HCT116 (cell line): ENCODE data around the gene NSF. TPM values are rescaled to one million over a fixed set of nuclear protein-coding genes. Genes with fewer than 3 reads are reported as not detected.

Experiments used
- ATAC-seq: fragments of 200-7000 bp; cut with Tn5 transposase; 2 replicates; pipeline ENCODE4 v1.9.1; 2020; ENCODE audit warnings: mild to moderate bottlenecking, moderate library complexity
- BruUV-seq: library from RNA; stranded (reverse); fragments of 400-500 nt; replicated peaks from 2 replicates; lab custom pipeline; 2021; lab: Mats Ljungman, UMichigan
- CTCF ChIA-PET: fragments of 300-600 bp; sonication (Branson Sonifier 250); formaldehyde crosslinking; loops from one replicate; lab custom pipeline; 2021; ENCODE audit warnings: antibody characterized with exemption; lab: Charles Lee
- POLR2A ChIA-PET: fragments of 300-600, 350-600 bp; sonication (Branson Sonifier 250); formaldehyde crosslinking; loops from one replicate; lab custom pipeline; 2021; ENCODE audit warnings: antibody characterized with exemption; lab: Charles Lee
- RAD21 ChIA-PET, 2 experiments: fragments of 300-600 bp; sonication (Branson Sonifier 250); formaldehyde crosslinking; loops; one replicate each; lab custom pipeline; 2023; ENCODE audit warnings: low total read pairs in 2 of 2; ENCODE audit not compliant: uncharacterized antibody in 2 of 2, unreplicated experiment in 2 of 2, low non-redundant PET in 1 of 2; lab: Charles Lee
- DNase-seq: peaks from one replicate; pipeline ENCODE4 v3.0.0-alpha.2; 2010; ENCODE audit warnings: low read depth, low spot score
- H2AFZ ChIP-seq: fragments of 200-600 bp; shearing (Covaris generic), sonication (generic); 2 replicates; pipeline ENCODE4 v1.6.1; 2017; ENCODE audit warnings: low read depth, mixed run types, mixed read lengths, antibody characterized with exemption, low read length; ENCODE audit not compliant: poor library complexity, severe bottlenecking
- H3K27ac ChIP-seq: 2 replicates; pipeline ENCODE4 v1.5.1; 2012; ENCODE audit warnings: low read depth, low read length
- H3K27me3 ChIP-seq: fragments of 200-600 bp; sonication (generic); 2 replicates; pipeline ENCODE4 v1.6.1; 2016; ENCODE audit warnings: mixed run types, low read length, mixed read lengths; ENCODE audit not compliant: insufficient read depth
- H3K36me3 ChIP-seq, 2 experiments: fragments of 200-500 bp in 1 of 2; fragments of 200-600 bp in 1 of 2; sonication (Bioruptor generic) in 1 of 2; sonication (generic) in 1 of 2; 2 replicates each; pipeline versions ENCODE4 v1.5.1 to v1.6.1; 2014 to 2016; ENCODE audit warnings: low read length in 2 of 2, inconsistent platforms in 1 of 2, mixed read lengths in 1 of 2, mixed run types in 1 of 2; ENCODE audit not compliant: insufficient read depth in 2 of 2, control insufficient read depth in 1 of 2
- H3K4me1 ChIP-seq, 2 experiments: fragments of 200-600 bp in 1 of 2; sonication (generic) in 1 of 2; 2 replicates each; pipeline versions ENCODE4 v1.5.1 to v1.6.1; 2012 to 2017; ENCODE audit warnings: low read length in 2 of 2, inconsistent platforms in 1 of 2, mild to moderate bottlenecking in 1 of 2, mixed read lengths in 1 of 2, mixed run types in 1 of 2, moderate library complexity in 1 of 2; ENCODE audit not compliant: insufficient read depth in 2 of 2, control insufficient read depth in 1 of 2
- H3K4me2 ChIP-seq: fragments of 200-600 bp; sonication (generic); 2 replicates; pipeline ENCODE4 v1.6.1; 2017; ENCODE audit warnings: mixed run types, low read length, mixed read lengths
- H3K4me3 ChIP-seq, 2 experiments: fragments of 200-600 bp in 1 of 2; sonication (generic) in 1 of 2; replicated peaks in 1 of 2; 2 replicates each; pipeline ENCODE4 v1.5.1; 2011 to 2016; ENCODE audit warnings: low read length in 2 of 2, control low read depth in 1 of 2, low read depth in 1 of 2, mild to moderate bottlenecking in 1 of 2, mixed read lengths in 1 of 2, mixed run types in 1 of 2
- H3K79me2 ChIP-seq: fragments of 200-600 bp; sonication (generic); 2 replicates; pipeline ENCODE4 v1.6.1; 2017; ENCODE audit warnings: mild to moderate bottlenecking, mixed run types, low read length, moderate library complexity, mixed read lengths; ENCODE audit not compliant: insufficient read depth
- H3K9ac ChIP-seq: fragments of 200-600 bp; sonication (generic); 2 replicates; pipeline ENCODE4 v1.6.1; 2016; ENCODE audit warnings: low read length, mixed read lengths
- H3K9me2 ChIP-seq: fragments of 200-600 bp; sonication (generic), shearing (Covaris generic); 2 replicates; pipeline ENCODE4 v1.6.1; 2017; ENCODE audit warnings: mixed run types, mild to moderate bottlenecking, moderate library complexity; ENCODE audit not compliant: insufficient read depth
- H3K9me3 ChIP-seq, 2 experiments: fragments of 200-500 bp in 1 of 2; fragments of 200-600 bp in 1 of 2; sonication (Bioruptor generic) in 1 of 2; sonication (generic) in 1 of 2; 2 replicates each; pipeline ENCODE4 v1.6.1; 2014 to 2017; ENCODE audit warnings: low read length in 2 of 2, mixed read lengths in 2 of 2, inconsistent platforms in 1 of 2, low read depth in 1 of 2, mild to moderate bottlenecking in 1 of 2, mixed run types in 1 of 2, moderate library complexity in 1 of 2; ENCODE audit not compliant: control insufficient read depth in 1 of 2, insufficient read depth in 1 of 2
- H4K20me1 ChIP-seq: fragments of 200-600 bp; sonication (generic), shearing (Covaris generic); 2 replicates; pipeline ENCODE4 v1.6.1; 2017; ENCODE audit warnings: mixed run types, mild to moderate bottlenecking, moderate library complexity; ENCODE audit not compliant: insufficient read depth
- ATF3 ChIP-seq: IDR thresholded peaks from 2 replicates; pipeline ENCODE4 v1.6.1; 2012
- CBX3 ChIP-seq: IDR thresholded peaks from 2 replicates; pipeline ENCODE4 v1.6.1; 2012; ENCODE audit warnings: low read depth
- EZH2 ChIP-seq: fragments of 200-600 bp; sonication (generic); IDR thresholded peaks from 2 replicates; pipeline ENCODE4 v1.6.1; 2017; ENCODE audit warnings: antibody characterized with exemption, mixed run types
- POLR2A ChIP-seq: IDR thresholded peaks from 2 replicates; pipeline ENCODE4 v1.7.0; 2011; ENCODE audit warnings: borderline replicate concordance; ENCODE audit not compliant: insufficient read depth, insufficient read length; ENCODE audit errors: extremely low read depth
- POLR2AphosphoS5 ChIP-seq: IDR thresholded peaks from 2 replicates; pipeline ENCODE4 v1.6.1; 2011; ENCODE audit warnings: mild to moderate bottlenecking, low read depth, low read length, moderate library complexity
- REST ChIP-seq: IDR thresholded peaks from 2 replicates; pipeline ENCODE4 v1.6.1; 2012; ENCODE audit warnings: low read depth
- SP1 ChIP-seq: IDR thresholded peaks from 2 replicates; pipeline ENCODE4 v1.6.1; 2012; ENCODE audit warnings: low read depth
- YY1 ChIP-seq: IDR thresholded peaks from 2 replicates; pipeline ENCODE4 v1.6.1; 2011; ENCODE audit warnings: low read length, low read depth, moderate library complexity, mild to moderate bottlenecking; ENCODE audit not compliant: insufficient replicate concordance; ENCODE audit errors: extremely low read depth
- ZFX ChIP-seq: fragments of 450-650 bp; IDR thresholded peaks from 2 replicates; pipeline ENCODE4 v1.6.1; 2017
- intact Hi-C: fragments of 100-400 bp; cut with micrococcal nuclease; formaldehyde crosslinking; loops from 2 replicates; pipeline ENCODE4 v1.10.0; 2022
- total RNA-seq: library from RNA; stranded (reverse); gene quantifications from one replicate; pipeline ENCODE4 v1.2.1, GENCODE V29; 2021; ENCODE audit not compliant: unreplicated experiment
- TF ChIP-seq, protein P1 (sequence below): IDR thresholded peaks from 2 replicates; pipeline ENCODE4 v1.6.1; 2012

Gene NSF
- total RNA-seq, 1 experiment from 2014 or later, result 61.1 TPM

- TF ChIP-seq, protein P1, sequence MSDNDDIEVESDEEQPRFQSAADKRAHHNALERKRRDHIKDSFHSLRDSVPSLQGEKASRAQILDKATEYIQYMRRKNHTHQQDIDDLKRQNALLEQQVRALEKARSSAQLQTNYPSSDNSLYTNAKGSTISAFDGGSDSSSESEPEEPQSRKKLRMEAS, result no peak
- no peak for TF ChIP-seq SP1
- TF ChIP-seq CBX3, result no peak
- TF ChIP-seq, all 23 proteins: peak for 0
Measured at GRCh38 chr17:46730679-46731078, 140.2 kb downstream of the NSF start (continued).

- no peak for DNase-seq
- no peaks in the 10 kb centered on the region for H3K79me2 ChIP-seq
- ChIA-PET RAD21 (no interaction called here), POLR2A (interaction anchor here (0.6 kb wide), 1 partner anchor 795 kb away, joined by 3 read pairs; no protein-coding TSS in a partner anchor), CTCF (interaction anchor here (0.7 kb wide), 1 partner anchor 688 kb away, joined by 3 read pairs; no protein-coding TSS in a partner anchor)
- no peak overlapping the region for H3K27ac ChIP-seq
- no peak overlapping the region for H3K4me3 ChIP-seq
- no TSS peak for BruUV-seq
- no peaks in the 10 kb centered on the region for H3K36me3 ChIP-seq
- peaks cover 0 to 10% of the 10 kb centered on the region in 2 experiments; a peak in 3 of 4 replicates for H3K4me1 ChIP-seq
- no peaks in the 10 kb centered on the region for H4K20me1 ChIP-seq
- no peak overlapping the region for H3K4me2 ChIP-seq
- H2AFZ ChIP-seq, result no peak overlapping the region
- TF ChIP-seq, protein P1, result no peak
- TF ChIP-seq ATF3, result no peak
- TF ChIP-seq POLR2A, result no peak
- no peak for TF ChIP-seq EZH2
- no peak for TF ChIP-seq YY1
- no peak for TF ChIP-seq SP1
- TF ChIP-seq POLR2AphosphoS5, result no peak
- TF ChIP-seq ZFX, result no peak
- no peak for TF ChIP-seq REST
- TF ChIP-seq, all 23 proteins: peak for 0
- ATAC-seq, result no peak
- Histone ChIP-seq H3K9me2 (no peaks in the 10 kb centered on the region), H3K9ac (no peak overlapping the region), H3K9me3 (no peaks in the 10 kb centered on the region), H3K27me3 (no peaks in the 10 kb centered on the region)
- intact Hi-C loops, result loop anchor here (5.0 kb wide), 1 partner anchor 105 kb away; no protein-coding TSS in a partner anchor
Measured at GRCh38 chr17:46732160-46732559, 141.7 kb downstream of the NSF start.
